RWPE1 (cell line): ENCODE measurements around the gene TUBA8.
"Not testable (repeated sequence)": the region's sequence is repeated elsewhere in the genome, so short reads cannot be mapped to it uniquely, and the experiment has no call there.

Experiments used
- CTCF ChIA-PET: fragments of 350-600 bp; sonication (Branson Sonifier 250); formaldehyde crosslinking; extraction: SDS; loops from one replicate; lab custom pipeline; 2021; lab: Yijun Ruan, JAX
- POLR2A ChIA-PET: fragments of 400-600 bp; formaldehyde crosslinking; extraction: SDS; loops from one replicate; lab custom pipeline; 2020; ENCODE audit warnings: antibody characterized with exemption; ENCODE audit not compliant: low non-redundant PET; lab: Yijun Ruan, JAX
- DNase-seq: peaks from one replicate; pipeline ENCODE4 v3.0.0; 2012; ENCODE audit warnings: low spot score
- H3K27ac ChIP-seq: fragments of 450-650 bp; 2 replicates; pipeline ENCODE4 v1.5.1; 2017
- CTCF ChIP-seq: fragments of 450-650 bp; conservative IDR thresholded peaks from 2 replicates; pipeline ENCODE4 v1.5.1; 2017; ENCODE audit warnings: low read depth, mild to moderate bottlenecking

TUBA8 gene

GRCh38 chr22:18103527-18104269 is 6.9 kb upstream of the TUBA8 start:
- ChIA-PET POLR2A (no interaction called here), CTCF (no interaction called here)
- no peak overlapping the region for H3K27ac ChIP-seq
- DNase-seq: no peak
- no peak for TF ChIP-seq CTCF

- no peak overlapping the region for H3K27ac ChIP-seq
- TF ChIP-seq CTCF: no peak
- POLR2A ChIA-PET: no interaction called here
- no peak for DNase-seq
- CTCF ChIA-PET: no interaction called here
Measured at GRCh38 chr22:18104566-18104965, 6.0 kb upstream of the TUBA8 start.

GRCh38 chr22:18105981-18106380 is 4.6 kb upstream of the TUBA8 start:
- DNase-seq, H3K27ac ChIP-seq, POLR2A ChIA-PET: not testable (repeated sequence)
- CTCF ChIA-PET: interaction anchor here (0.6 kb wide), 1 partner anchor 12 kb away, joined by 3 read pairs; no protein-coding TSS in a partner anchor

GRCh38 chr22:18106550-18107341 is 3.9 kb upstream of the TUBA8 start:
- H3K27ac ChIP-seq, POLR2A ChIA-PET, DNase-seq, CTCF ChIA-PET: not testable (repeated sequence)

GRCh38 chr22:18108187-18108586 is 2.4 kb upstream of the TUBA8 start:
- no peak for DNase-seq
- ChIA-PET POLR2A (no interaction called here), CTCF (no interaction called here)
- no peak overlapping the region for H3K27ac ChIP-seq
- TF ChIP-seq CTCF: no peak

GRCh38 chr22:18109410-18110193 is 1.0 kb upstream of the TUBA8 start:
- no peak for TF ChIP-seq CTCF
- no peak for DNase-seq
- ChIA-PET POLR2A (no interaction called here), CTCF (no interaction called here)
- no peak overlapping the region for H3K27ac ChIP-seq

- ChIA-PET POLR2A (no interaction called here), CTCF (no interaction called here)
- DNase-seq: no peak
- TF ChIP-seq CTCF: no peak
- H3K27ac ChIP-seq: no peak overlapping the region
Measured at GRCh38 chr22:18110954-18111758, 547 bp downstream of the TUBA8 start.
